Kidney (tissue), 14 donors: Measurements from ENCODE around the gene RREB1. TPM values are rescaled to one million over a fixed set of nuclear protein-coding genes. Genes with fewer than 3 reads are reported as not detected.

Source experiments
- DNase-seq, 5 donors: peaks; one replicate each; pipeline ENCODE4 v3.0.0-alpha.2; 2013 to 2020
- FAIRE-seq: peaks from 2 replicates; lab custom pipeline; 2012; peaks lifted over from hg19 to GRCh38; lab: Jason Lieb, UNC
- H3K27ac ChIP-seq, 2 donors: one replicate each; pipeline ENCODE4 v1.7.0; 2013; ENCODE audit warnings: low read depth in 2 of 2, low read length in 2 of 2, inconsistent platforms in 1 of 2
- H3K27me3 ChIP-seq: one replicate; pipeline ENCODE4 v1.7.1; 2013; ENCODE audit warnings: low read length, inconsistent platforms; ENCODE audit not compliant: control insufficient read depth, insufficient read depth
- H3K36me3 ChIP-seq, 3 donors: one replicate each; pipeline versions ENCODE4 v1.7.0 to v1.7.1; 2013; ENCODE audit warnings: low read length in 3 of 3, control low read depth in 1 of 3, inconsistent platforms in 1 of 3; ENCODE audit not compliant: insufficient read depth in 3 of 3, control insufficient read depth in 2 of 3
- H3K4me1 ChIP-seq, 3 donors: one replicate each; pipeline versions ENCODE4 v1.7.0 to v1.7.1; 2013; ENCODE audit warnings: low read length in 3 of 3, inconsistent platforms in 1 of 3, low read depth in 1 of 3; ENCODE audit not compliant: control insufficient read depth in 2 of 3, insufficient read depth in 2 of 3
- H3K4me3 ChIP-seq, 3 donors: one replicate each; pipeline versions ENCODE4 v1.7.0 to v1.8.1; 2013; ENCODE audit warnings: low read length in 3 of 3, control low read depth in 1 of 3, inconsistent platforms in 1 of 3
- H3K9ac ChIP-seq, 3 donors: one replicate each; pipeline versions ENCODE4 v1.7.0 to v1.7.1; 2013; ENCODE audit warnings: low read length in 3 of 3, control low read depth in 1 of 3, inconsistent platforms in 1 of 3
- H3K9me3 ChIP-seq, 3 donors: one replicate each; pipeline versions ENCODE4 v1.7.0 to v1.7.1; 2013; ENCODE audit warnings: low read length in 3 of 3, control low read depth in 1 of 3, inconsistent platforms in 1 of 3; ENCODE audit not compliant: control insufficient read depth in 2 of 3, insufficient read depth in 1 of 3
- CTCF ChIP-seq: IDR thresholded peaks from 3 replicates; pipeline ENCODE4 v1.5.1; 2012; ENCODE audit warnings: mild to moderate bottlenecking, moderate library complexity, borderline replicate concordance; ENCODE audit not compliant: insufficient read depth; ENCODE audit errors: extremely low read depth
- intact Hi-C: fragments of 100-400 bp; cut with DNase I; formaldehyde crosslinking; loops from one replicate; pipeline ENCODE4 v1.11.1; 2022
- polyA plus RNA-seq: library from polyadenylated mRNA; stranded (reverse); fragments of 350-450 nt; fragmentation: Illumina TruSeq; extraction: RNeasy Lipid Tissue Mini Kit (QIAGEN cat#74804); gene quantifications from one replicate; pipeline ENCODE4 v1.2.3, GENCODE V29; 2014; ENCODE audit warnings: low read depth, low replicate concordance; ENCODE audit not compliant: insufficient read depth
- total RNA-seq: library from RNA; stranded (reverse); fragmentation: NEBNext Ultra II Directional; extraction: Animal tissue kit (Norgen Biotek cat#: 25700); gene quantifications from one replicate; pipeline ENCODE4 v1.2.1, GENCODE V29; 2021
- donor health status: control.
- donor health status: control.
- donor health status: control.
- donor health status: control.
- donor health status: control.
- donor health status: DM: yes; HTN: yes; CAD: no.
- donor health status: Normal renal cell carcinoma (clear cell type).

RREB1 gene
- total and polyA plus RNA-seq, 2 donors from 2014 or later: 5.9 to 56.5 TPM

DNA sequence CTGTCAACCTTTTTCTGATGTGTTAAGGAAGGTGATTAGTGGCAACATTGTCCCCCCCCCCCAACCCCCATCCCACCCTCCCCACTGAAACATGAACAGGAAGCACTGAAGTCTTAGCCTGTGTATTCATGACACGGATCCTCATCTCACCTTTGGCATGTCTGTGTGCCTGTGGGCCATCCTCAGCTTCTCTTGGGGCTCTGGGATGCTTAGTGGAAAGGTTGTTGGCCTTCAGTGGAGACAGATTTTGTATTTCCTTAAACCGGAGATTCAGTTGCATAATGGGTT, 93.6 kb downstream of the RREB1 start:
- TF ChIP-seq CTCF: no peak
- intact Hi-C loops: no loop called here
- H3K27me3 ChIP-seq: no peaks in the 10 kb centered on the region
- no peak overlapping the region for H3K9ac ChIP-seq
- peaks cover 0 to 49% (median 35%) of the 10 kb centered on the region in 3 donors for H3K4me1 ChIP-seq
- FAIRE-seq: no peak
- no peaks in the 10 kb centered on the region for H3K9me3 ChIP-seq
- H3K27ac ChIP-seq: peak overlapping the region; percentile 66 to 84
- no peak overlapping the region for H3K4me3 ChIP-seq
- DNase-seq: no peak
- peaks cover 3 to 10% (median 4%) of the 10 kb centered on the region in 3 donors for H3K36me3 ChIP-seq

GRCh38 chr6:7201732-7202541, 94.2 kb downstream of the RREB1 start:
- H3K9ac ChIP-seq: no peak overlapping the region
- peaks cover 3 to 10% (median 4%) of the 10 kb centered on the region in 3 donors for H3K36me3 ChIP-seq
- DNase-seq: peak in 1 of 5 donors; percentile 72

GRCh38 chr6:7202950-7203349, 95.2 kb downstream of the RREB1 start:
- DNase-seq (no peak), FAIRE-seq (no peak)
- Histone ChIP-seq H3K9ac (peak overlapping the region in 1 of 3 donors; percentile 36), H3K27me3 (no peaks in the 10 kb centered on the region), H3K4me1 (peaks cover 0 to 56% (median 35%) of the 10 kb centered on the region in 3 donors), H3K27ac (peak overlapping the region in 1 of 2 donors; percentile 89), H3K36me3 (peaks cover 0 to 5% (median 4%) of the 10 kb centered on the region in 3 donors), H3K9me3 (no peaks in the 10 kb centered on the region), H3K4me3 (no peak overlapping the region)
- intact Hi-C loops: no loop called here
- TF ChIP-seq CTCF: no peak

More at GRCh38 chr6:7201732-7202541, 94.2 kb downstream of the RREB1 start:
- intact Hi-C loops: no loop called here
- Histone ChIP-seq H3K4me1 (peaks cover 0 to 49% (median 35%) of the 10 kb centered on the region in 3 donors), H3K27me3 (no peaks in the 10 kb centered on the region), H3K9me3 (no peaks in the 10 kb centered on the region), H3K4me3 (no peak overlapping the region), H3K27ac (peak overlapping the region; percentile 66 to 84)
- no peak for TF ChIP-seq CTCF
- FAIRE-seq: no peak
